GM18870 (cell line): Measurements from ENCODE around the gene ZNF462.

Experiments used
- ATAC-seq: cut with Tn5 transposase; IDR thresholded peaks from one replicate; pipeline ENCODE4 v1.9.1; 2021; ENCODE audit warnings: moderate library complexity; ENCODE audit not compliant: unreplicated experiment

Gene ZNF462

DNA sequence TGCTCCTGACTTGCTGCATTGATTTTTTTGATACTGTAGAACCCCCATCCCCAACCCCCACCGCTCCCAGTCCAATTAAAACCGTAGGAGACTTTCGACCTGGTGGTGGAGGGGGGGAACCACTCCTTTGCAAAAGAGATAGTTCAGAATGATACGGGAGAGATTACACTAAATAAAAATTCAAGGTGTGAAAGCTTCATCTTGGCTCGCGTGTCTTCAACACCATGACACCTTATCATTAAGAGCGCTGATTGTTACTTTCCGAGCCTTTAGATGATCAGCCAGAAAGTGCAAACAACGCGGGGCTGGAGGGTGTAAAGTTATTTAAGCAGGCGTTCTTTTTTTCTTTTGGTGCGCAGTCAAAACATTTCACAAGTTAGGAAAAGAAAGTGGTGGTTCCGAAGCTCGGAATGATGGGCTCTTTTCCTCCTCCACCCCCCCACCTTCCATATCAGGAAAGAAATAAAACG, 1.3 kb upstream of the ZNF462 start:
- ATAC-seq = no peak

DNA sequence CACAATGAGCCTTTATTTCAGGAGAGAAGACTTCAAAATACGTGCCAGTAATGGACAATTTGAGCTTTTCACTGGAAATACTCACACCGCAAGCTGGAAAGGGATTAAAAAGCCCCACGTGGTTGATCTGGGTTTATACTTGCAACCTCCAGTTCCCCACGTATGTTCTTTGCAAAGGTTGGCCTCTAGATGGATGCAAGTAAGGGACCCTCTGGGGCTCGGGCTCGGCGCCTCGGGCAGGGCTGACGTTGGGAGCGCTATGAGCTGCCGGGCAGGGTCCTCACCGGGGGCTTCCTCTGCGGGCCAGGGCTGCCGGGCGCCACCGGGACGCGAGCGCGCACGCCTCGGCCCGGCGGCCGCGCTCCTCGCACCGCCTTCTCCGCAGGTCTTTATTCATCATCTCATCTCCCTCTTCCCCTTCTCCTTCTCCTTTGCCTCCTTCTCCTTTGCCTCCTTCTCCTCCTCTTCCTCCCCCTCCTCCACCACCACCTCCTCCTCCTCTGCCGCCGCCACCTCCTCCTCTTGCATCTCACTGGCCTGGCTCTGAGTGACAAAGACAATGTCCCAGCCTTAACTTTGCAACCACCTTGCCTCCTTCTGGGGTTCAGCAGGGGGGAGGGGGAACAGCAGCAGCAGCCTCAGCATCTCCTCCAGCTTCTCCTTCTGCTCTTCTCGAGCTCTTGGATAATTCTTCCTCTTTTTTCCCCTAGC, 701 bp upstream of the ZNF462 start:
- no peak for ATAC-seq

DNA sequence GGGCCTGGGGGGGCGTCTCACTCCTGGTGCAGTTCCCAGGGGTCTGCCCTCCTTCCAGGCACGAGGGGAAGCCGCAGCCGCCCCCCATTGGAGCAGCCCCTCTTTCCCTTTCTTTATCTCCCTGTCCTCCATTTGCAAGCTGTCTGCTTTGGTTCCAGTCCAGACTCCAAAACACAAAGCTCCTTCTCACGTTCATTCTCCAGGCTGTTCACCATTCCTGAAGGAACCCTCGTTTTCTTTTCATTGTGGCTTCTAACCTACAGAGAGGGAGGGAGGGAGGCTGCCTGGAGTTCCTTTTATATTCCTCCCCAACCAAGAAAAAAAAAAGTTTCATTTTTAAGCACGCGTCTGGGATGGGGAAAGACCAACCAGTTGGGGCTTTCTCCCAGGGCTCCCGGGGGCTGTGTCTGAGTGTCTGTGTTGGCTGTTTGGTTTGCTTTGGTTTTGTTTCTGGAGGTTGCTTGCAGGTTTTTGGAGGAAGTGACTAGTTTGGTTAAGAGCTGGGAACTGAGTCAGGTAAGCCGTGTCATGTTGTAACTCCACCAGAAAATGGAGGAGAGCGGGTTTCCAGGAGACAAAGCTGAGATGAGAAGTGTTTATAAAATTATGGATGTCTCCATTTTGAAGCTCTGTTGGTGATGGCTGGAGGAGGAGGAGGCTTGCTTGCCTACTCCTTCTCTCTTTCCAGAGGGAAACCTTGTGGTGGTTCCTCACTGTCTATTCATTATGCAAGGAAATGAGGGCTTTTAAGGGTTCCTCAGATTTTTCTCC, 1.6 kb downstream of the ZNF462 start:
- ATAC-seq = no peak

DNA sequence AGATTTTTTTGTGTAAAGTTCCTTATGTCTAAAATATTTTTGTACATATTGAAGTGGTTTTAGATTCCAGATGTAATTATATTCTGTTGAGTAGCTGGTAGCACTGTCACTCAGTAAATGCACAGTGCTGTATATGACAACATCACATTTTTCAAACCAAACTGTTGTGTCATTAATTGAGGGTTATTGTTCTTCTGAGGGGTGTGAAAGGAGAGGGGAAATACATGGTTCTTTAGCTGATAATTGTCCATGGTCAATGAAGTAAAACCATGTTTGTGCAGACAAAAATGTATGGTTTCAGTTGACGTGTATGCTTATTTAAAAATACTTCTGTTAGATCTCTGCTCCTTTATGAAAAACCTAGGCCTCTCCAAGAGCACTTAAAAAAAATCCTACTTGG, 3.3 kb downstream of the ZNF462 start:
- ATAC-seq = no peak

DNA sequence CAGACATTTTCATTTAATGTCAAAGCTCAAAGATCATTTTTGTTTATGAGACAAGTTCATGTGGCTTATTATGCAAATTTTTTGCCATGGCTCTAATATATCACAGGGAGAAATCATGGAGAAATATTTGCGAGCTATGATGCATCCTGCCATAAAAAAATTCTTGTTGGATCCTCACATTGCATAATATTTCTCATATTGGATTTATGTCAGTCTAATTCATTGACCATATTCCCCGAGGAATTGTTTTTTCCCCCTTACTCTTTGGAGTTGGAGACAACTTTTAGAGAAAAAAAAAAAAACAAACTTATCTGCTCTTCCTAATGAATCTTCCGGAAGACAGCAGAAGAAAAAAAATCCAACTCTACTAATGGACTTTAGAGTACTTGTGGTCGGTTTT, 4.3 kb downstream of the ZNF462 start:
- ATAC-seq = no peak

DNA sequence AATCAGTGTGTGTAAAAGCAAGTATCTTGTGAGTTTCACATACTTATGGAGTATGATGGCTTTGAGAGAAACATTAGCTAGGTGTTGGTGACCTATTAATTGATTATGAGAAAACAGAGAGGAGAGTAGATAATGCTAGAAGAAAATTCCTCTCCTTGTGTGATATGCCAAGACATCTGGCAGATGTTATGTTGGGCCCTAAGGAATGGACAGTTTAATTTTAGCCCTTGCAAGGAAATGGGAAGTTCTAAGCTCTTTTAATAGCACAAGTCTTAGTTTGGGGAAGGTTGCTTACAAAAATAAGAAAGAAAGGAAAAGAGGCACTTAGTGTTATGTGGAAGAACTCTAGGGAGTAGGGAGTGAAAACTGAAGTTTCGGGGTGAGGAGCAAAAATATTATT, 5.1 kb downstream of the ZNF462 start:
- ATAC-seq = no peak

DNA sequence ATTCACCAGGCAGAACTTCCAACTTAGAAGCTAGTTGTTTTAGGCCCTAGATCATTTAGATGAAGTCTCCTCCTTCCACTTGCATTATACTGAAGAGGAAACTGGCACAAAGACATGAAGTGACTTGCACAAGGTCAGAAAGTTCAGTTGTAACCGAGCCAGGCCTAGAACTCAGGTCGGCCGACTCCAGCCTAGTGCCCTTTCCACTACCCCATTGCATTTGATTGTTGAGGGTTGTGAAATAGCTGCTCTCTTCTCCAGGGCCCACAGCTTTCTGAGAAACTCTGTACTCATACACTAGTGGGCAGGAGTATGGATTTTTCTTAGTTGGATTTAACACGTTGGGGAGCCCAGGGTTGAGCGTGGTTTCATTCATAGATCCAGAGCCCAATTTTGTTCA, 5.6 kb downstream of the ZNF462 start:
- no peak for ATAC-seq

DNA sequence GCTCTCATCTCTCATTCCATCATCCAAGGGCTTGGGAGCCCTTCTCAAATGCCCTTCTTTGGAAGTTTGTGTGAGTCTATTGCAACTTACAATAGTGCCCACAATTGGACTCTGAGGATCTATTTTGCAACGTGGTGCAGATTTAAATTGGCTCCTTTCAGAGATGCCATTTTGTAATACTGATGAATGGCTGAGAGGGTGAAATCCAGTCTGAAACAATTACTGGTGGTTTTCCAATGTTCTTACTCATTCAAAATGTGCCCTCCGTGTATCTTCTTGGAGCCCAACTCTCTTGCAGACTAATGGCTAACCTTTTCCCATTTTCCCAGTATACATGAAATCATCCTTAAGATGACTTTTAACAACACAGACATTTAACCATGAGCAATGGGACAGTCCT, 6.1 kb downstream of the ZNF462 start:
- no peak for ATAC-seq

DNA sequence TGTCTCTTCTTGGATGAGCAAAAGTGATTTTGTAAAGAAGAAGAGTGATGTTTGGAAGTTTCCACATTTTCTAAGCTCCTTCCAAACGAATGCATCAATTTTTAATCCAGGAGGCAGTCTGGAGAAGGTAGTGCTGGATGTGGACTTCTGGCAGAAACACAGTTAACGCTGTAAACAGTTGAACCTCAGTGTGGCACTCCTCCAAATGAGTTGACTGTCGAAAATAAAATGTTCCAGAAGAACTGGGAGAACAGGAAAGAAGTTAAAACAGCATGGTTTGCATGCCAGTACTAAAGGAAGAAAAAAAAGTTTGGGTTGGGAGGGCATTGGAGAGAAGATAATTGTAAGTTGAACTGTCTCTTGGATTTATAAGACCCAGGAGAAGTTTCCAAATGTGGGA, 6.5 kb downstream of the ZNF462 start:
- no peak for ATAC-seq

DNA sequence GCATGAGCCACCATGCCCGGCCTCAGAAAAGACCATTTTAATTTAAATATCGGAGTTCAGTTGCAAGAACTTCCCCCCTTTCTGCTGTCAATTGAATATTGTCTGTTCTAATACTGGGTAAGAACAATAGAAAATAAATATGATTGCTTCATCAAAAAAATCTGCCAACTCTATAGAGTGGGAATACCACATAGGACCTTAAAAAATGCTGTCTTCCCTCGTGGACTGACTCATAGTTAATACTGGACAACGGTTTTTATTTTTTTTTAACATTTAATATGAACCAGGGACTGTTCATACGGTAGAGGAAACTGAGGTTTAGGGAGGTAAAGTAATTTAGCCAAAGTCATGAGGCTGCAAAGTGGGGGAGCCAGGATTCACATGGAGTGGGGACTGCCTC, 9.7 kb downstream of the ZNF462 start:
- no peak for ATAC-seq

DNA sequence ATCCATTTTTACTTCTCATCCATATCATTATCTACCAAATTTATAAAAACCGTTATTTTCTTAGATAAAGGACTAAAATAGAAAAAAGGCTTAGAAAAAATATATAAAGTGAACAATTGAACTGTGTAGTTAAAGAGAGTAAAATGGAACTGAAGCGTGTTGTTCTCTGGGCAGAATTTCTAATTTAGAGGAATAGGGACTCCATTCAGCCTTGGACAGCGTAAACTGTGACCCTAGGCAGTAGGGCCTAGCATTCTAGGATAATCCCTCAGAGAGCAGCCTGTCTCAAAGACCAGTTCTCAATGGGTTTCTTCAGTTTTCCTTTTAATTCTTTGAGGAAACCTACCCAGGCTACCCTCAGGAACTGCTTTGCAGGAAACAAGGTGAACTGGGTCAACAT, 11.1 kb downstream of the ZNF462 start:
- ATAC-seq = no peak

DNA sequence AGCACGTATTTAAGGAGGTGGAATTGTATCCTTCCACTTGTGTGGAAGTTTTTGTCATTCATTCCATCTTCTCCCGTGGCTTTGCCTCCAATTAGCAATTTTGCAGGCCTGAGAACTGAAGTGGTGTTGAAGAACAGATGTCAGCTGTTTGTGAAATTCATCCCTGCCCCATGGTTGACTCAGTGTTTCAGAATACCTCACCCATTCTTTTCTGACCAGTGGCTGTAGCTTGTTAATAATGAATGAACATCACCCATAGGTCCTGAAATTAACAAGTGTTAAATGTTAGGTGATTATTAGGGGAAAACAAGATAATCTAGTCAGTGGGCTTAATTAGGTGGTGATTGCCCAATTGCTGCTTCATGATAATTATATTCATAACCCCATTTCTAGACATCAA, 11.7 kb downstream of the ZNF462 start:
- ATAC-seq = no peak

DNA sequence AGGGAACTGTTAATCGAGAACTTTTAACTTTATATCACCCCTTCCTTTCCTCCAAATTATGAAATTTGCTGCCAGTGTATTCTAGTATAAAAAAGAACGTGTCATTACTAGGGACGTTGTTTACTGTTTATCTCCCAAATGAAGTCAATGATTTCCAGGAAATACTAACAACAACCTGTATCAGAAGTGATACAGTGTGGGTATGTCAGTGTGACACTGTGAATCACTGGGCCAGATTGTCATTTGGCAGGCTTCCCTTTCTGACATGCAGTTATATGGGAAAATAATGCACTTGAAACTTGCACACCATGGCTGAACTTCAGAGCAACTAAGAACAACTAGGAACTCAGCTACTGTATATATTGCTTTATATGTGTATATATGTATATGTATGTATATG, 12.6 kb downstream of the ZNF462 start:
- no peak for ATAC-seq

DNA sequence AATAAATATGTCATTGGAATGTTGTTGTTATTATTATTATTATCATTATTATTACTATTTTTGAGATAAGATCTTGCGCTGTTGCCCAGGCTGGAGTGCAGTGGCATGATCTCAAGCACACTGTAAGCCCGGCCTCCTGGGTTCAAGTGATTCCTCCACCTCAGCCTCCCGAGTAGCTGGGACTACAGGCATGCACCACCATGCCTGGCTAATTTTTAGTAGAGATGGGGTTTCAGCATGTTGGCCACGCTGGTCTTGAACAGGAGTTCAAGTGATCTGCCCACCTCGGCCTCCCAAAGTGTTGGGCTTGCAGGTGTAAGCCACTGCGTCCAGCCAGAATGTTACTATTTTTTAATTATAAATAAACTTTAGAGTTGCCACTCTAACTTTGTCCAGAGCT, 14.4 kb downstream of the ZNF462 start:
- no peak for ATAC-seq

DNA sequence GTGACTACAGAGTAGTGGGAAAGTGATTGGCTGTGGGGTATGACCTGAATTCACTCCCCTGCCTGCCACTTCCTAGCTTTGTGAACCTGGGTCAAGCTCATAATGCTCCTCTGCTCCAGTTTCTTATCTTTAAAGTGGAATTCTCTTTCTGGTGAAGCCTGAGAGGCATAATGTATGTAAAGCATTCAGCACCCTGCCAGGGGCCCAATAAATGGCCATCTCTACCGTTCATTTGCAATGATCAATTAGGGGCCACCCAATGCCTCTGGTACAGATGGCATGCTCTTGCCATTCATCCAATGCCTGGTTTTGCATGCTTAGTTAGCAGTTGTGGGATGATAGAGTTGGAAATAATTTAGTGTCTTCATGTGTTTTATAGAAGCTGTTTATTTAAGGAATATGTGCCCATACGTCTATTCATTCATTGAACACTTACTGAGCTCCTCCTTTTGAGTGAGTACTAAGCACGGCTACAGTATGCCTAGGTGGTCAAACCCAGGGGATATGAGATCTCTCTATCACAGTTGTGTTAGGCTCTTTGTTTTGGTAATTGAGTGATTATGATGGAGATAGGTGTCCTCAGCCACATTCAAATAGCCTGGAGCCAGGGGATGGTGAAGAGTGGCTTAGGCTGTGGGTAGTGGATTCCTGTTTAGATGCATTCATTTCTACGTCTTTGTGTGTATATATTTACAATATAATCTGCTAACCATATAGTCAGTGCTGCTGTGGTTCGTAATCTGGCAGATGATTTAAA, 15.3 kb downstream of the ZNF462 start:
- ATAC-seq = no peak

DNA sequence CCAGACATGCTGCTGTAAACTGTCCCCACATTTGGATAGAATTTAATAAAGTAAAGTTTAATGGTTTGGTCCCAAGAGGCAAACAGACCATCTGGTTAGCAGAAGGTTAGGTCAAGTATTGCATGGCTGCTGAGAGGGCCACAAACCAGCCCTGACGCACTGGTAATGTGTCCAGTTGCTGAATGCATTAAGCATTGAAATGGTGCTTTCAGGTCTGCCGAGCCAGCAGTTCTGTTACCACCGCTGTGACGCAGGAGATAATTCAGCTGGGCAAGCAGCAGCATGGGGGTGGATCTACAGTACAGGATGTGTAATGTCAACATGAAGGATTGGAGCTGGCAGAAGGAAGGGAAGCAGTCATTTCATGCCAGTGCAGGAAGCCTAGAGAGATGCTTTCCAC, 16.0 kb downstream of the ZNF462 start:
- ATAC-seq = no peak

DNA sequence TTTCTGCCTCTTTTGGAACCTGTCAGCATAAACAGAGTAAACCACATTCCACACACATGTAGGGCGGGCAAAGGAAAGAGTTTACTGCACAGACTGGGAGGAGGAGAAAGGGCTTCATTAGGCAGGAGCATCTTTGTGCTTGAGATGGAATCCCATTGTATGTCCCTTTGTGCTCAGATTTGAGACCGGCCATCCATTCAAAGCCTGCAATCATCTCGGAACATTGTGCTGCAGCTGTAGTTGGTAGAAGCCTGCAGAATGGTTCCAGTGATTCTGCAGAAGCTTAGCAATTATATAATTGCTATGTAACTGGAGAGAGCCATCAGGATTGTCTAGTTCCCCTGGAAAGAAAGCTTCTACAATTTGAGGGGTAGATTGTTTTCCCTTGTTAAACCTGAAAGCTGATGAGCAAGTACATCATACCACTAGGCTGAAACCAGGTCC, 16.5 kb downstream of the ZNF462 start:
- ATAC-seq = no peak

DNA sequence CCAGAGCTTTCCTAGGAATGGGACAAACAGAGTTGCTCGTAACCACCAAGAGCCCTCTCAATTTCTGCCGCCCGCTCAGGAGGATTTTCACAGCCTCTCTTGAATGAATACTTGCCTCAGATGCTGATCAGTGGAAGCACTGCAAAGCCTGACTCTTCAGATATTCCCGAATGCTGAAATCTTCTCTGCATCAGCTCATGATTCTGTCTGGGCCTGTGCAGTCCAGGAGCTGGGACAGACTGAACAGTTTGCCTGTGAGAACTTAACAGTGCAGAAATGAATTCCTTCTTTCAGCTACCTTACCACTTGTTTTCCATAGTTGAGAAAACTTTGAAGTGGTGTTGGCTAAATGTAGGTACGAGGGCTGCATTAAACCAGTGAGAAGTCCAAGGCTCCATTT, 17.1 kb downstream of the ZNF462 start:
- ATAC-seq = no peak

DNA sequence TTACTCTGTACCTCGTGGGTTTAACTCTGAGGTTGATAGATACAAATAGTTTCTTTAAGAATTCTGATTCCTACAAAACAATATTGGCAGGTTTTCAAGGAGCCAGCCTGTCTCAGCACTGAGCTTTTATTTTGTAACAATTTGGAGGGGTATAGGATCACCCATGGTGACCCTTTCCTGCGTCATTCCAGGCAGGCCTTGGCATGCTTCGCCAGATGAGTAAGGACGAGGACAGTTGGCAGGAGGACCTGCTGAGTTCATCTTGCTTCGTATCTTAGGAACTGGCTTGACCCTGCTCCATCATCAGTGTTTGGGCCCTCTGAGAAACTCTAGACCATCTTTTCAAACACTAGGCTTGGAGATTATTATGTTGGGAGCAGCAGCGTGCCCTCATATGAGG, 17.9 kb downstream of the ZNF462 start:
- ATAC-seq = no peak

DNA sequence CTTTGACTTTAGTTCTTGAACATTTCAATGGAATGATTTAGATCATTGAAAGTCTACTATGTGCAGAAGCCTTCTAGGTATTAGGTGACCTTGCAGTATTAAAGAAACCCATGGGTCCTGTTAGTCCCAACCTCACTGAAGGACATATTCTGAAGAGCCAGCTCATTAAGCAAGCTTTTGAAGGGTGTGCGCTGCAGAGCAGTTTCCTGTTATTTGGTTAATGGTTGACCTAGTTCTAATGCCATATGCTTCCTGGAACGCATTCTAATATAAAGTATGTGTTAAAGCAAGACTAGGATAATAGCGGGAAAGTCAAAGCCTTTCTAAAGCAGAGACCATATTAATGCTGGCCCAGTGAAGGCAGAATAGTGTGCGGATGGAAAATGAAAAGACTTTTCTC, 20.1 kb downstream of the ZNF462 start:
- no peak for ATAC-seq

DNA sequence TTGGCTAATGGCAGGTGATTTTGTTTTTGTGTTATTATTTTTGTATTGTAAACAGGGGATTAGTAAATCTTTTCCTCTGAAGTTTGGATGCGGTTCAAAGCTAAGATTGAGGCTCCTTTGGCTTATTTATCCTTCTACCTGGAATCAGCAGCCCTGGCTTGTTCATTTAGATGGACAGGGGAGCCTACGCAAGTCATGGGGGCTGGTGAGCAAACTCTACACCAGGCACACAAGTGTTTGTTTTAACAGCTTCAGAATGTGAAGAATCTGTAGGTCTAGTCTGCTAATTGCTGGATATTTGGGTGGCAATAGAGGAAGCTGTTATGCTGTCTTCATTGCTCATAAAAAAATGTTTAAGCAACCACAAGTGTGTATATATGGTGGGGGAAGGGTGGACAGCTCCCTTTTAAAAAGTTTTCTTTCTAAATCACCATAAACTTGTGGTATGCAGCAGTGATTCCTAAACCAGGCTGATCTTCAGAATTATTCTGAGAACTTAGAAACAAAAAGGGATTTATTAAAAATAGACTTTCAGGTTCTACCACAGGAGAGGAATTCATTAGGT, 20.7 kb downstream of the ZNF462 start:
- ATAC-seq = no peak

DNA sequence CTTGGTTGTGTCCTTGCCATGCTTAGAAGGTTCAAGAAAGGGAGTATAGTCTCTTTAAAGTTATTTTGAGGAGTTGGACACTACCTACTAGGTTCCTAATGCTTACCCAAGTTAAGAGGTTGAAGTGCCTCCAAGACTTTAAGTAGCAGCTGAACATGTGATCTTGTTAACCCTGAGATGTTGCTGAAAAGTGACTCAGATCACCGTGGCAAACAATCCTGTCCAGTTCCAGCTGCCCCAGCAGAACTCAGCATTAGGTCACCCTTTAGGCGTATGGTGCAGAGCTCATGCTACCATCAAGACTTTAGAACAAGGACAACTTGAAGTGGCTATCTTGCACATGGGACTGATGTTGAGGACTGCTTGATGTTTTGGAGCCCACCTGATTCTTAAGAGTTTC, 22.5 kb downstream of the ZNF462 start:
- ATAC-seq = no peak
